Hepatocyte (in vitro differentiated cells): ENCODE measurements around the gene ZBTB20.

ENCODE experiments used
- CTCF ChIP-seq: fragments of 200-600 bp; sonication (generic); IDR thresholded peaks from 2 replicates; pipeline ENCODE4 v1.5.1; 2016; ENCODE audit warnings: antibody characterized with exemption, mild to moderate bottlenecking; ENCODE audit not compliant: poor library complexity
- EZH2 ChIP-seq: fragments of 200-600 bp; sonication (generic); IDR thresholded peaks from 2 replicates; pipeline ENCODE4 v1.6.1; 2016; ENCODE audit warnings: antibody characterized with exemption, mild to moderate bottlenecking, borderline replicate concordance
- EZH2phosphoT487 ChIP-seq: fragments of 200-600 bp; sonication (generic); IDR thresholded peaks from one replicate; pipeline ENCODE4 v1.6.1; 2018; ENCODE audit warnings: antibody characterized with exemption, mild to moderate bottlenecking, low read depth, moderate library complexity; ENCODE audit not compliant: unreplicated experiment, severe bottlenecking

- no peak for TF ChIP-seq CTCF
- no peak for TF ChIP-seq EZH2
- no peak for TF ChIP-seq EZH2phosphoT487
Measured at GRCh38 chr3:114650808-114651207, 496.3 kb downstream of the ZBTB20 start.
